D721Med (cell line): Measurements from ENCODE around the gene ZSCAN21.
A peak's percentile ranks its signal among the peaks of the same experiment; 100 is the strongest.

ENCODE experiments used
- DNase-seq: peaks from one replicate; pipeline ENCODE4 v3.0.0; 2011; ENCODE audit warnings: low spot score; ENCODE audit not compliant: insufficient read length
- FAIRE-seq: peaks from 2 replicates; lab custom pipeline; 2011; peaks lifted over from hg19 to GRCh38; lab: Jason Lieb, UNC
- TF ChIP-seq, protein P1 (sequence below): IDR thresholded peaks from 2 replicates; pipeline ENCODE4 v1.5.1; 2012; ENCODE audit warnings: mild to moderate bottlenecking, control low read depth; ENCODE audit not compliant: insufficient read depth; ENCODE audit errors: missing control alignments

Gene ZSCAN21

DNA sequence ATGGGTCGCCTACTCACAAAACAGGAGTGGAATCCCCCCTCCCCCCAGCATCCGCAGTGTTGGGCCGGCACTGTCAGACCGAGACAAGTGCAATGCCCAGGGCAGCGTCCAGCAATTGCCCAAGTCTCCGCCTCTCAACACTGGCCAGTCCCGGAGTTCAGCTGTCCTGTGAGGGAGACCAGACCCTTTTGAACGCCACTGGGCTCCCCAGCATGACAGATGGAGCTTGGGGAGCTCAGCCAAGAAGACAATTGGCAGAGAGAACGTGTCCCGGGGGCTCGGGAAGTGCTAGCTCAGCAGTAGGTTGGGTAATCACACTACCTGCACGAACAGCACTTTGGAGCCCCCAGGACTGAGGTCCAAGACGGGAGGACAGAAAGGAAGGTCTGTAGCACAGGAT is 43.9 kb downstream of the ZSCAN21 start:
- TF ChIP-seq, protein P1, sequence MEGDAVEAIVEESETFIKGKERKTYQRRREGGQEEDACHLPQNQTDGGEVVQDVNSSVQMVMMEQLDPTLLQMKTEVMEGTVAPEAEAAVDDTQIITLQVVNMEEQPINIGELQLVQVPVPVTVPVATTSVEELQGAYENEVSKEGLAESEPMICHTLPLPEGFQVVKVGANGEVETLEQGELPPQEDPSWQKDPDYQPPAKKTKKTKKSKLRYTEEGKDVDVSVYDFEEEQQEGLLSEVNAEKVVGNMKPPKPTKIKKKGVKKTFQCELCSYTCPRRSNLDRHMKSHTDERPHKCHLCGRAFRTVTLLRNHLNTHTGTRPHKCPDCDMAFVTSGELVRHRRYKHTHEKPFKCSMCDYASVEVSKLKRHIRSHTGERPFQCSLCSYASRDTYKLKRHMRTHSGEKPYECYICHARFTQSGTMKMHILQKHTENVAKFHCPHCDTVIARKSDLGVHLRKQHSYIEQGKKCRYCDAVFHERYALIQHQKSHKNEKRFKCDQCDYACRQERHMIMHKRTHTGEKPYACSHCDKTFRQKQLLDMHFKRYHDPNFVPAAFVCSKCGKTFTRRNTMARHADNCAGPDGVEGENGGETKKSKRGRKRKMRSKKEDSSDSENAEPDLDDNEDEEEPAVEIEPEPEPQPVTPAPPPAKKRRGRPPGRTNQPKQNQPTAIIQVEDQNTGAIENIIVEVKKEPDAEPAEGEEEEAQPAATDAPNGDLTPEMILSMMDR = no peak

DNA sequence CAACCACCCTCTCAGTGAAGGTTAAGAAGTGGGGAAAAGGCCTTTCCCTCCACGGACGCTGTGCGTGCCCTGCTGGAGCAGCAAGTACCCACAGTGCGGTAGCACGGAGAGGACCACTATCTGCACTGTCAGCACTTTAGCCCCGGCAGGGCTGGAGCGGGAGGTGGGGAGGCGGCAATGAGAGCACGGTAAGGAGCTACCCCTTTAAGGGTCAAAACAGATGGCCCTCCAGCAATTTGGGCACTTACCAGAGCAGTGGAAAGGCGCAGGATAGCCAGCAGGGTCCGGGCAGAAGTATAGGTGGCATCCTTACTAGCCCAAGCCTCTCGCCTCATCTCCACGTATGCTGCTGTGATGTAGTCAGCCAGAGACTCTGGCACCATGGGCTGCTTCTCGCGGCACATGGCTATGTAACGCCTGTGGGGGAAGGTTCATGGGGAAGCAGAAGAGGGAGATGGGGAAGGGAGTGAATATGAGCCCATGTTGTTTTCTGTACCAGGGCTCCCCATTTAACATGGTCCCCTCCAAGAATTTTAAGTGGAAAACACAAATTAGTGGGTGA is 44.4 kb downstream of the ZSCAN21 start:
- FAIRE-seq = no peak
- DNase-seq = no peak
- TF ChIP-seq, protein P1 = no peak

More for the DNA sequence above, 43.9 kb downstream of the ZSCAN21 start:
- DNase-seq = no peak
- no peak for FAIRE-seq

DNA sequence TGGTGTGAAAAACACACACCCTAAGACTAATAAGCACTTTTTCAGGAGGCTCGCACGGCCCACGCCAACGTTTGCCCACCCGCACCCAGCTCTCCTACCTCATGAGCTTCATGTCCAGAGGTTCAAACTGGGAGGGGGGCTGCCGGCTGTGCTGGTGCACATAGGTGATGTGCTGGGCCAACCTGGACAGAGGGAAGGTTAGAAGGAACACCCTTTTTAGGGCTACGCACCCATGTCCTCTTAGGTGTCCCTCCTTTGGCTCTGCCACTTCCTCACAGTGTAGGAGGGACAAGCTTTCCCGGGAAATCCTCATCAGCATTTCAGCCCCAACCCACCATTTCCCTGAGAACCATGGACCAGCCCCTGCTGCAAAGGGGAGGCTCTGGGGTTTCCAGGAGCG is 45.7 kb downstream of the ZSCAN21 start:
- DNase-seq (no peak), FAIRE-seq (no peak)
- TF ChIP-seq, protein P1 = no peak

DNA sequence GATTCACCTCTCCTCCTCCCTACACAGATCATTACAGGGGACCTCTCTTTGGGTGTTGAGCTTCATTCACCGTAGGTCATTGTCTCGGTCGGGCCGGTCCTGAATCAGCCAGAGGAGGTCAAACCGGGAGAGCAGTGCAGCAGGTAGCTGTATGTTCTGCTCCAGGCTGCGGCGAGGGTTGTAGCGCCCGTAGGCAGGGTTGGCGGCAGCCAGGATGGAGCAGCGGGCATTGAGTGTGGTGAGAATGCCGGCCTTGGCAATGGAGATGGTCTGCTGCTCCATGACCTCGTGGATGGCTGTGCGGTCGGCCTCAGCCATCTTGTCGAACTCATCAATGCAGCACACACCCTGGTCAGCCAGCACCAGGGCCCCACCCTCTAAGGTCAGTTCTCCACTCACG is 46.1 kb downstream of the ZSCAN21 start:
- TF ChIP-seq, protein P1 = no peak
- no peak for FAIRE-seq
- DNase-seq = no peak

DNA sequence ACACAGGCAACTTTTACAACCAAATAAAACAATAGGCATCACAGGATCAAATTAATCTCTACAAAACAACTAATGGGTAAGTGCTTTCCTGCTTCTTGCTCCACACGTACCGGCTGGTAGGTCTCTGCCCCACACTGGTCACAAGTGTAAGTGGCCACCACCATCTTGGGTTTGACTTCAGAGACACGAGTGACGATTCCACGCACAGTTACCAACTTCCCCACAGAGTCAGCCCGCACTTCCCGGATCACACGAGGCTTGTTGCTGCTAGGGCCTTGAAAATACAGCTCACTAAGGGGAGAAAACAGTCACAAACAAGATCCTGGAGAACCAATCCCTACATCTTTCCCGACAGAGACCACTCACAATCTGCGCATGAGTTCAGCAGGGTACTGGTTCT is 49.3 kb downstream of the ZSCAN21 start:
- FAIRE-seq (no peak), DNase-seq (no peak)
- TF ChIP-seq, protein P1 = no peak

DNA sequence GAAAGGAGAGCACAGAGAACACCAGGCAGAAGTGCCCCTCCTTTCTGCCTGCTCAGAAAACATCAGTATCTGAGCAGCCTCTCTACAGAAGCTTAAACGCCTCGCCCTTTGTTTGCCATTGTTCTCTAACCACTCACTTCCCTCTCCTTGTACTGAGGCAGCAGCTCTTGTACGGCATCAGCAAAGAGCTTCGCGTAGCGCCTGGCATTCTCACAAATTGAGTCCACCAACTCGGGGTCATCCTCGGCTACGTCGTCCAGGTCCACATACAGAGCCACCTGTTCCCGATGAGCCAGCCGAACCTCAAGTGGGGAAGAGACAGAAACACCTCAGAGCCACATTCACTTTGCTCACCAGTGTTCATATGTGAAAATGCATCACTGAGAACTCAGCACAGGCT is 49.9 kb downstream of the ZSCAN21 start:
- FAIRE-seq (no peak), DNase-seq (no peak)
- TF ChIP-seq, protein P1 = no peak

DNA sequence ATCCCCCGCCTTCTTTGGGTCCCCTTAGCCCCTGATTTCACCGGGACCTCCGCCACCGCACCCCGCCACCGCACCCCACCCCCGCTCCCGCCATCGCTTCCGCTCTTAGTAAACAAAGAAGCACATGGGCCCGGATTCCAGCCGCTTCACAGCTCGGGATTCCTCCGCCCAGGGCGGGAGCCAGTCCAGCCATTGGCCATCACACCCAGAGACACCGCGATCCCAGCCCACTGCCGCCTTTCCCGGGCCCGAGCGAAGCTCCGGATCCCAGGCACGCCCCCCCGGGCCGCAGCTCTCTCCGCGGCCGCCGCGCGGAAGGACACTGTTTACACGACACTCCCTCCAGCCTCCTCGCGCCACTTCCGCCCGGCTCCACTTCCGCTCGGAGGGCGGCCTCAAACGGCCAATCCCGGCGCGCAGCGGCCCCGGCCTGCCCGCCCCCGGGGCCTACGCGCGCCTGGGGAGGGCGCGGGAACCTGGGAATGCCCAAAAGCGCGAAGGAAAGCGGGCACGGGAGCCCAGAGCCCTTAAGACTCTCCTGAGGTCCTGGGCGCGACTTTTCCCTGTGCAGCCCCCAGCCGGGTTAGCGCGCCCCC is 50.9 kb downstream of the ZSCAN21 start:
- TF ChIP-seq, protein P1 = no peak
- FAIRE-seq = no peak
- DNase-seq = peak; percentile 81
